Measurements from ENCODE around the gene PSTPIP2. TPM values are rescaled to one million over a fixed set of nuclear protein-coding genes. Genes with fewer than 3 reads are reported as not detected.
"Not testable (repeated sequence)": the region's sequence is repeated elsewhere in the genome, so short reads cannot be mapped to it uniquely, and the experiment has no call there.

Gene PSTPIP2
- total RNA-seq, 1 donor from 2014 or later: 6.2 TPM

GRCh38 chr18:45997700-45998151, 74.3 kb downstream of the PSTPIP2 start:
- Histone ChIP-seq H4K20me1 (ENCODE audit: low read depth) (no peaks in the 10 kb centered on the region), H3K4me3 (no peak overlapping the region), H3F3A (ENCODE audit: low read depth) (no peaks in the 10 kb centered on the region), H3K4me1 (no peaks in the 10 kb centered on the region), H3K4me2 (no peak overlapping the region), H3K27ac (no peak overlapping the region), H3K27me3 (no peaks in the 10 kb centered on the region), H3K79me2 (ENCODE audit: low read depth) (no peaks in the 10 kb centered on the region), H3K9ac (no peak overlapping the region), H2AFZ (replicated peaks) (no peak overlapping the region), H3K36me3 (peaks cover 2% of the 10 kb centered on the region), H3K9me3 (ENCODE audit: low read depth) (no peaks in the 10 kb centered on the region)
- peaks cover 5% of the 10 kb centered on the region for H3K9me3 Mint-ChIP-seq
- H3K4me3 Mint-ChIP-seq: no peak overlapping the region
- TF ChIP-seq CTCF (IDR thresholded peaks at IDR 0.05) (no peak), EZH2phosphoT487 (IDR thresholded peaks at IDR 0.05) (no peak), EZH2 (IDR thresholded peaks at IDR 0.05) (no peak)
- no peak overlapping the region for H3K27ac Mint-ChIP-seq
- no peaks in the 10 kb centered on the region for H3K4me1 Mint-ChIP-seq
- DNase-seq (ENCODE audit: low spot score): no peak
- peaks cover 1% of the 10 kb centered on the region for H3K36me3 Mint-ChIP-seq
- no peaks in the 10 kb centered on the region for H3K27me3 Mint-ChIP-seq (ENCODE audit: insufficient read depth, low read depth)

- peaks cover 2% of the 10 kb centered on the region for H3K27me3 Mint-ChIP-seq (ENCODE audit: insufficient read depth, low read depth)
- no peaks in the 10 kb centered on the region for H3F3A ChIP-seq (ENCODE audit: low read depth)
- no peak overlapping the region for H2AFZ ChIP-seq (replicated peaks)
- no peaks in the 10 kb centered on the region for H3K27me3 ChIP-seq
- H3K4me3 Mint-ChIP-seq: no peak overlapping the region
- no peaks in the 10 kb centered on the region for H4K20me1 ChIP-seq (ENCODE audit: low read depth)
- H3K4me2 ChIP-seq: no peak overlapping the region
- no peak overlapping the region for H3K9ac ChIP-seq
- H3K36me3 Mint-ChIP-seq: no peaks in the 10 kb centered on the region
- DNase-seq (ENCODE audit: low spot score): no peak
- no peaks in the 10 kb centered on the region for H3K9me3 ChIP-seq (ENCODE audit: low read depth)
- H3K79me2 ChIP-seq (ENCODE audit: low read depth): no peaks in the 10 kb centered on the region
- H3K4me1 ChIP-seq: no peaks in the 10 kb centered on the region
- TF ChIP-seq EZH2phosphoT487 (IDR thresholded peaks at IDR 0.05) (no peak), EZH2 (IDR thresholded peaks at IDR 0.05) (no peak), CTCF (IDR thresholded peaks at IDR 0.05) (no peak)
- no peak overlapping the region for H3K27ac Mint-ChIP-seq
- H3K36me3 ChIP-seq: no peaks in the 10 kb centered on the region
- no peaks in the 10 kb centered on the region for H3K9me3 Mint-ChIP-seq
- H3K4me3 ChIP-seq: no peak overlapping the region
- H3K4me1 Mint-ChIP-seq: no peaks in the 10 kb centered on the region
- no peak overlapping the region for H3K27ac ChIP-seq
Measured at GRCh38 chr18:45995461-45995860, 76.6 kb downstream of the PSTPIP2 start.

DNA sequence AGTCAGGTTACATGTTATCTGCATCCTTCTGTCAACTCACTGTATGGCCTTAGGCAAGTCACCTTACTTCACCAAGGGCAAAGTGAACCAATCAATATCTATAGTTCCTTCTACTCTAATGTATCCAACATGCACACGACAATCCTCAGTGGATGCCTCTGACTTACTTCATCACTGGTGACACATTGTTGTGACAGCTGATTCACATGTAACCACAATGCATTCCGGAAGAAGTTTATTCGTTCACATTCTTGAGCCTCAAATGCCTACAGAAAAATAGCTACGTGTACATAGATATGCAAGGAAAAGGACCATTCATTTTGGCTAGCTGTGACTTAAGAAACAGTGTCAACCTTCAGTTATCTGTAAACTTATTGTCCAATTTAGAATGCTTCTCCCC, 78.6 kb downstream of the PSTPIP2 start:
- Histone ChIP-seq H3K9me3 (ENCODE audit: low read depth) (no peaks in the 10 kb centered on the region), H3K9ac (no peak overlapping the region), H3K27me3 (no peaks in the 10 kb centered on the region), H3K4me3 (no peak overlapping the region), H3K36me3 (no peaks in the 10 kb centered on the region), H3F3A (ENCODE audit: low read depth) (no peaks in the 10 kb centered on the region), H3K27ac (no peak overlapping the region), H4K20me1 (ENCODE audit: low read depth) (no peaks in the 10 kb centered on the region), H3K4me1 (no peaks in the 10 kb centered on the region), H3K79me2 (ENCODE audit: low read depth) (no peaks in the 10 kb centered on the region), H3K4me2 (no peak overlapping the region), H2AFZ (replicated peaks) (no peak overlapping the region)
- no peak overlapping the region for H3K4me3 Mint-ChIP-seq
- DNase-seq (ENCODE audit: low spot score): no peak
- H3K27me3 Mint-ChIP-seq (ENCODE audit: insufficient read depth, low read depth): peaks cover 2% of the 10 kb centered on the region
- H3K9me3 Mint-ChIP-seq: no peaks in the 10 kb centered on the region
- no peaks in the 10 kb centered on the region for H3K4me1 Mint-ChIP-seq
- peaks cover 4% of the 10 kb centered on the region for H3K36me3 Mint-ChIP-seq
- H3K27ac Mint-ChIP-seq: no peak overlapping the region
- TF ChIP-seq EZH2 (IDR thresholded peaks at IDR 0.05): no peak
- TF ChIP-seq CTCF (IDR thresholded peaks at IDR 0.05): no peak
- no peak for TF ChIP-seq EZH2phosphoT487 (IDR thresholded peaks at IDR 0.05)

GRCh38 chr18:45992527-45992926, 79.5 kb downstream of the PSTPIP2 start:
- H3K27me3 ChIP-seq; H3K4me3 ChIP-seq; H4K20me1 ChIP-seq (ENCODE audit: low read depth); H3F3A ChIP-seq (ENCODE audit: low read depth); DNase-seq (ENCODE audit: low spot score); H3K79me2 ChIP-seq (ENCODE audit: low read depth); H3K9me3 ChIP-seq (ENCODE audit: low read depth); H3K4me1 Mint-ChIP-seq; H3K4me3 Mint-ChIP-seq; H3K4me2 ChIP-seq; H3K4me1 ChIP-seq; H3K27ac ChIP-seq; H3K9ac ChIP-seq; H3K27ac Mint-ChIP-seq; H3K9me3 Mint-ChIP-seq; H3K36me3 ChIP-seq; H3K27me3 Mint-ChIP-seq (ENCODE audit: insufficient read depth, low read depth); H3K36me3 Mint-ChIP-seq; H2AFZ ChIP-seq (replicated peaks): not testable (repeated sequence)
